HCT116 (cell line): ENCODE data around the gene PRRC2C. TPM values are rescaled to one million over a fixed set of nuclear protein-coding genes. Genes with fewer than 3 reads are reported as not detected.

Experiments
- ATAC-seq: fragments of 200-7000 bp; cut with Tn5 transposase; 2 replicates; pipeline ENCODE4 v1.9.1; 2020; ENCODE audit warnings: mild to moderate bottlenecking, moderate library complexity
- BruUV-seq: library from RNA; stranded (reverse); fragments of 400-500 nt; replicated peaks from 2 replicates; lab custom pipeline; 2021; lab: Mats Ljungman, UMichigan
- CTCF ChIA-PET: fragments of 300-600 bp; sonication (Branson Sonifier 250); formaldehyde crosslinking; loops from one replicate; lab custom pipeline; 2021; ENCODE audit warnings: antibody characterized with exemption; lab: Charles Lee
- POLR2A ChIA-PET: fragments of 300-600, 350-600 bp; sonication (Branson Sonifier 250); formaldehyde crosslinking; loops from one replicate; lab custom pipeline; 2021; ENCODE audit warnings: antibody characterized with exemption; lab: Charles Lee
- RAD21 ChIA-PET, 2 experiments: fragments of 300-600 bp; sonication (Branson Sonifier 250); formaldehyde crosslinking; loops; one replicate each; lab custom pipeline; 2023; ENCODE audit warnings: low total read pairs in 2 of 2; ENCODE audit not compliant: uncharacterized antibody in 2 of 2, unreplicated experiment in 2 of 2, low non-redundant PET in 1 of 2; lab: Charles Lee
- DNase-seq: peaks from one replicate; pipeline ENCODE4 v3.0.0-alpha.2; 2010; ENCODE audit warnings: low read depth, low spot score
- H2AFZ ChIP-seq: fragments of 200-600 bp; shearing (Covaris generic), sonication (generic); 2 replicates; pipeline ENCODE4 v1.6.1; 2017; ENCODE audit warnings: low read depth, mixed run types, mixed read lengths, antibody characterized with exemption, low read length; ENCODE audit not compliant: poor library complexity, severe bottlenecking
- H3K27ac ChIP-seq: 2 replicates; pipeline ENCODE4 v1.5.1; 2012; ENCODE audit warnings: low read depth, low read length
- H3K27me3 ChIP-seq: fragments of 200-600 bp; sonication (generic); 2 replicates; pipeline ENCODE4 v1.6.1; 2016; ENCODE audit warnings: mixed run types, low read length, mixed read lengths; ENCODE audit not compliant: insufficient read depth
- H3K36me3 ChIP-seq, 2 experiments: fragments of 200-500 bp in 1 of 2; fragments of 200-600 bp in 1 of 2; sonication (Bioruptor generic) in 1 of 2; sonication (generic) in 1 of 2; 2 replicates each; pipeline versions ENCODE4 v1.5.1 to v1.6.1; 2014 to 2016; ENCODE audit warnings: low read length in 2 of 2, inconsistent platforms in 1 of 2, mixed read lengths in 1 of 2, mixed run types in 1 of 2; ENCODE audit not compliant: insufficient read depth in 2 of 2, control insufficient read depth in 1 of 2
- H3K4me1 ChIP-seq, 2 experiments: fragments of 200-600 bp in 1 of 2; sonication (generic) in 1 of 2; 2 replicates each; pipeline versions ENCODE4 v1.5.1 to v1.6.1; 2012 to 2017; ENCODE audit warnings: low read length in 2 of 2, inconsistent platforms in 1 of 2, mild to moderate bottlenecking in 1 of 2, mixed read lengths in 1 of 2, mixed run types in 1 of 2, moderate library complexity in 1 of 2; ENCODE audit not compliant: insufficient read depth in 2 of 2, control insufficient read depth in 1 of 2
- H3K4me2 ChIP-seq: fragments of 200-600 bp; sonication (generic); 2 replicates; pipeline ENCODE4 v1.6.1; 2017; ENCODE audit warnings: mixed run types, low read length, mixed read lengths
- H3K4me3 ChIP-seq, 2 experiments: fragments of 200-600 bp in 1 of 2; sonication (generic) in 1 of 2; replicated peaks in 1 of 2; 2 replicates each; pipeline ENCODE4 v1.5.1; 2011 to 2016; ENCODE audit warnings: low read length in 2 of 2, control low read depth in 1 of 2, low read depth in 1 of 2, mild to moderate bottlenecking in 1 of 2, mixed read lengths in 1 of 2, mixed run types in 1 of 2
- H3K79me2 ChIP-seq: fragments of 200-600 bp; sonication (generic); 2 replicates; pipeline ENCODE4 v1.6.1; 2017; ENCODE audit warnings: mild to moderate bottlenecking, mixed run types, low read length, moderate library complexity, mixed read lengths; ENCODE audit not compliant: insufficient read depth
- H3K9ac ChIP-seq: fragments of 200-600 bp; sonication (generic); 2 replicates; pipeline ENCODE4 v1.6.1; 2016; ENCODE audit warnings: low read length, mixed read lengths
- H3K9me2 ChIP-seq: fragments of 200-600 bp; sonication (generic), shearing (Covaris generic); 2 replicates; pipeline ENCODE4 v1.6.1; 2017; ENCODE audit warnings: mixed run types, mild to moderate bottlenecking, moderate library complexity; ENCODE audit not compliant: insufficient read depth
- H3K9me3 ChIP-seq, 2 experiments: fragments of 200-500 bp in 1 of 2; fragments of 200-600 bp in 1 of 2; sonication (Bioruptor generic) in 1 of 2; sonication (generic) in 1 of 2; 2 replicates each; pipeline ENCODE4 v1.6.1; 2014 to 2017; ENCODE audit warnings: low read length in 2 of 2, mixed read lengths in 2 of 2, inconsistent platforms in 1 of 2, low read depth in 1 of 2, mild to moderate bottlenecking in 1 of 2, mixed run types in 1 of 2, moderate library complexity in 1 of 2; ENCODE audit not compliant: control insufficient read depth in 1 of 2, insufficient read depth in 1 of 2
- H4K20me1 ChIP-seq: fragments of 200-600 bp; sonication (generic), shearing (Covaris generic); 2 replicates; pipeline ENCODE4 v1.6.1; 2017; ENCODE audit warnings: mixed run types, mild to moderate bottlenecking, moderate library complexity; ENCODE audit not compliant: insufficient read depth
- CTCF ChIP-seq, 3 experiments: fragments of 200-600 bp in 1 of 3; sonication (generic) in 1 of 3; IDR thresholded peaks in 2 of 3; conservative IDR thresholded peaks in 1 of 3; 2 replicates each; pipeline ENCODE4 v1.5.1; 2012 to 2017; ENCODE audit warnings: low read depth in 2 of 3, low read length in 2 of 3, antibody characterized with exemption in 1 of 3, borderline replicate concordance in 1 of 3, control low read depth in 1 of 3, mild to moderate bottlenecking in 1 of 3, mixed read lengths in 1 of 3, mixed run types in 1 of 3, moderate library complexity in 1 of 3; ENCODE audit not compliant: insufficient read depth in 1 of 3
- EGR1 ChIP-seq: IDR thresholded peaks from 2 replicates; pipeline ENCODE4 v1.6.1; 2012; ENCODE audit warnings: low read depth
- EZH2 ChIP-seq: fragments of 200-600 bp; sonication (generic); IDR thresholded peaks from 2 replicates; pipeline ENCODE4 v1.6.1; 2017; ENCODE audit warnings: antibody characterized with exemption, mixed run types
- FOSL1 ChIP-seq: IDR thresholded peaks from 2 replicates; pipeline ENCODE4 v1.6.1; 2012; ENCODE audit warnings: low read depth
- JUND ChIP-seq: IDR thresholded peaks from 2 replicates; pipeline ENCODE4 v1.6.1; 2012
- MAX ChIP-seq: IDR thresholded peaks from 2 replicates; pipeline ENCODE4 v1.6.1; 2012
- POLR2A ChIP-seq: IDR thresholded peaks from 2 replicates; pipeline ENCODE4 v1.7.0; 2011; ENCODE audit warnings: borderline replicate concordance; ENCODE audit not compliant: insufficient read depth, insufficient read length; ENCODE audit errors: extremely low read depth
- POLR2AphosphoS5 ChIP-seq: IDR thresholded peaks from 2 replicates; pipeline ENCODE4 v1.6.1; 2011; ENCODE audit warnings: mild to moderate bottlenecking, low read depth, low read length, moderate library complexity
- RAD21 ChIP-seq: IDR thresholded peaks from 2 replicates; pipeline ENCODE4 v1.6.1; 2012; ENCODE audit warnings: low read depth, mild to moderate bottlenecking
- REST ChIP-seq: IDR thresholded peaks from 2 replicates; pipeline ENCODE4 v1.6.1; 2012; ENCODE audit warnings: low read depth
- SIN3A ChIP-seq: IDR thresholded peaks from 2 replicates; pipeline ENCODE4 v1.6.1; 2012; ENCODE audit warnings: low read depth
- TCF7L2 ChIP-seq: IDR thresholded peaks from 2 replicates; pipeline ENCODE4 v1.7.0; 2011; ENCODE audit warnings: borderline replicate concordance, inconsistent platforms; ENCODE audit not compliant: insufficient read depth, insufficient read length; ENCODE audit errors: extremely low read depth
- YY1 ChIP-seq: IDR thresholded peaks from 2 replicates; pipeline ENCODE4 v1.6.1; 2011; ENCODE audit warnings: low read length, low read depth, moderate library complexity, mild to moderate bottlenecking; ENCODE audit not compliant: insufficient replicate concordance; ENCODE audit errors: extremely low read depth
- intact Hi-C: fragments of 100-400 bp; cut with micrococcal nuclease; formaldehyde crosslinking; loops from 2 replicates; pipeline ENCODE4 v1.10.0; 2022
- total RNA-seq: library from RNA; stranded (reverse); gene quantifications from one replicate; pipeline ENCODE4 v1.2.1, GENCODE V29; 2021; ENCODE audit not compliant: unreplicated experiment

Gene PRRC2C
- total RNA-seq, 1 experiment from 2014 or later, result 154 TPM

DNA sequence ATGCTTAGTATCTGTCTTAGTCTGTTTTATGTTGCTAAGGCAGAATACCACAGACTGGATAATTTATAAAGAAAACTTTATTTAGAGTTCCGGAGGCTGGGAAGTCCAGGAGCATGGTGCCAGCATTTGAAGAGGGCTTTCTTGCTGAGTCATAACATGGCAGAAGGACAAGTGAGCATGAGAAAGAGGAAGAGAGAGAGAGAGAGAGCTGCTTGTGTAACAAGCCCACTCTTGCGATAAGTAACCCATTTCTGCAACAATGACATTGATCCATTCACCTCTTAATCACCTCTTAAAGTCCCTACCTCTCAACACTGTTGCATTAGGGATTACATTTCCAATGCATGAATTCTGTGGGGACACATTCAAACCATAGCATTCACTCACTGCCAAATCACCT lies 125.1 kb downstream of the PRRC2C start:
- Histone ChIP-seq H3K36me3 (no peaks in the 10 kb centered on the region), H3K9me2 (no peaks in the 10 kb centered on the region), H3K4me1 (no peaks in the 10 kb centered on the region), H3K9me3 (no peaks in the 10 kb centered on the region), H2AFZ (no peak overlapping the region), H3K27ac (no peak overlapping the region), H4K20me1 (no peaks in the 10 kb centered on the region), H3K4me3 (no peak overlapping the region), H3K9ac (no peak overlapping the region), H3K27me3 (no peaks in the 10 kb centered on the region), H3K4me2 (no peak overlapping the region), H3K79me2 (no peaks in the 10 kb centered on the region)
- ATAC-seq (no peak), DNase-seq (no peak)
- RAD21 ChIA-PET, result no interaction called here
- CTCF ChIA-PET, result no interaction called here
- BruUV-seq, result no TSS peak
- intact Hi-C loops, result no loop called here
- TF ChIP-seq POLR2A, result no peak
- no peak for TF ChIP-seq TCF7L2
- TF ChIP-seq REST, result no peak
- no peak for TF ChIP-seq JUND
- TF ChIP-seq CTCF (IDR thresholded peaks at IDR 0.05 in 2 of 3, conservative IDR thresholded peaks at IDR 0.05 in 1 of 3; ENCODE audit: borderline replicate concordance in 1 of 3, insufficient read depth in 1 of 3, low read depth in 2 of 3, low read length in 2 of 3), result no peak
- TF ChIP-seq EZH2, result no peak
- no peak for TF ChIP-seq YY1
- TF ChIP-seq SIN3A, result no peak
- no peak for TF ChIP-seq EGR1
- no peak for TF ChIP-seq MAX
- no peak for TF ChIP-seq POLR2AphosphoS5
- TF ChIP-seq FOSL1, result no peak
- TF ChIP-seq RAD21, result no peak
- POLR2A ChIA-PET, result no interaction called here
